GM19395 (cell line): ENCODE results near the gene PRKAG2.

Experiments used
- ATAC-seq: cut with Tn5 transposase; IDR thresholded peaks from one replicate; pipeline ENCODE4 v1.9.1; 2021; ENCODE audit warnings: mild to moderate bottlenecking, moderate library complexity; ENCODE audit not compliant: unreplicated experiment

Gene PRKAG2

DNA sequence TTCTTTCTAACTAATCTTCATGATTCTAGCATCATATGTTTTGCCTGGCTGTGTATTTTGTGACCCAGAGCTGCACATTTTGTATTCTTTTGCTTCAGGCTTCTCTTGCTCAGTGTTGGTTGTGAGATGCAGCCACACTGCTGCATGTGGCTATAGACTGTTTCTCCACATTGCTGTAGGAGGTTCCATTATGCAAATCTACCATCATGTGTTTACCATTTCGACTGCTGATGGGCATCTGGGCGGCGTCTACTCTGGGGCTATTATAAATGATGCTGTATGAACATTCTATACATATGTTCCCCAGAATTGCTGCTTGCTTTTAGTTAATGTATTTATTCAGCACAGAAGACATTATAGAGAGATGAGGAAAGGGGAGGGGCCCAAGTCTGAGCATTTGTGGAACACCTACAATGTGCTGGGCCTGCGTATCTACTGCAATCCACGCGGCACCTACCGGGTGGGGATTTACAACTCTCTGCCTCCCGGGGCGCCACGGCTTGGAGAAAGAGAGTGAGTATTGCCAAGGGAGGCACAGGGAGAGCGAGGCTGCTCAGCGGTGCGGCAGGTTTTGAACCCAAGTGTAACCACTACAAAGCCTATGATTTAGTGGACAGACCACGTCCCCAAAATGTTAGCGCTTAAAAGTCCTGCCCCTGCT is 172.5 kb downstream of the PRKAG2 start:
- ATAC-seq = no peak

DNA sequence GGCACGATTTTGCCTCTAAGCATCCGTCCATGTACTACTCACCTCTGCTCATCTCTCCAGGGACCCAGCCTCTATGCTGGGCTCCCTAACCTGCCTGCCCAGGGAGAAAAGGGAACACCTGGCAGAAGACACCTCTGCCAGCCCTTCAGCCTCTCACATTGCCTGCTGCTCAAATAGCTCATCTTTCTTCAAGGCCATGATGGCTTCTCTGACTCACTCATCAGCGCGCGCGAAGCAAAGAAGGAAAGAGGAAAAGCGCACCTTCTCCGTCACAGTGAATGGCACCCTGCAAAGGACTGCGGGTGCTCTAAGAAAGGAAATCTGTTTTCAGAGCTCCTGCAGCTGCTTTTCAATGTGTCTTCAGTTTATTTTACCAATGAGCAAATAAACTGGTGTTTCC is 174.0 kb downstream of the PRKAG2 start:
- ATAC-seq = no peak

DNA sequence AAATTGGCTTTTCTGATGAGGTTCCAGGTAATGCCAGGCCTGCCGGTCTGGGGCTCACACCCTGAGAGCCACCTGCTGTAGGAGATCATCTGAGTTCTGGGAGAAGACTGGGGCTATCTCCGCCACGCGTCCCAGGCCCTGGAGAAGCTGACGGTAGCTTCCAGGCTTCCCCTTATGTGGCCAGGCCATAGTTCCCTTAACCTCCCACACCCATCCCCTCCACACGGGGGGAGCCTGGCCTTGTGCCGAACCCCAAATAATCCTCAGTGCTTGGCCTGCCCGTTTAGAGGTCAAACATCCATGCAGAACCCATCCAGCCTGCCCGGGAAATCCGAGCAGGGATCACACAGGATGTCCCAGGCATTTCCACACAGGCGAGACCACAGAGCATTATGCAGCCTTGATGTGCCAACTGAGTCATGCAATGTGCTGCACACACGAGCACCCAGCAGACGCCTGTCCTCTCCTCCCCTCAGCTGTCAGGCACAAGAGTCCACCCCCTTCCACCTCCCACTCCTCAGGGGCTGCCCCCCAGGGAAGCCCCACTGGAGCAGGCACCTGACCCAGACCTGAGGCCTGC is 176.2 kb downstream of the PRKAG2 start:
- ATAC-seq = no peak

DNA sequence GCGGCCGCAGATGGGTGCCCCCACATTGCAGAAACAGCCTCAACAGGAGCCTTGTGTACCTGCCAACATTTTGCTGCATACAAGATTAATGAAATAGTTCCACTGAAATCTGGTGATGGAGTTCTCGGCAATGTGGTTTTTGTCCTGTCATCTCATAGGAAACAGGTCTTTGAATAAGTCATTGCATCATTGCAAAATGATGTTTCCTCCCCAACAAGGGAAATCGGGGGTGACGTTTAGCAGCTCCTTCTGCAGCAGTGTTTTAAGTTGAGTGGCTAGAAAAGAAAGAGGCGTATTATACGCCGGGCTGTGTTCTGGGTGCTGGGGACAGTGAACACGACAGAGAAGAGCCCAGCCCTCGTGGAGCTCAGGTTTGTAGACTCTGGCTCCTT is 177.0 kb downstream of the PRKAG2 start:
- ATAC-seq = no peak

DNA sequence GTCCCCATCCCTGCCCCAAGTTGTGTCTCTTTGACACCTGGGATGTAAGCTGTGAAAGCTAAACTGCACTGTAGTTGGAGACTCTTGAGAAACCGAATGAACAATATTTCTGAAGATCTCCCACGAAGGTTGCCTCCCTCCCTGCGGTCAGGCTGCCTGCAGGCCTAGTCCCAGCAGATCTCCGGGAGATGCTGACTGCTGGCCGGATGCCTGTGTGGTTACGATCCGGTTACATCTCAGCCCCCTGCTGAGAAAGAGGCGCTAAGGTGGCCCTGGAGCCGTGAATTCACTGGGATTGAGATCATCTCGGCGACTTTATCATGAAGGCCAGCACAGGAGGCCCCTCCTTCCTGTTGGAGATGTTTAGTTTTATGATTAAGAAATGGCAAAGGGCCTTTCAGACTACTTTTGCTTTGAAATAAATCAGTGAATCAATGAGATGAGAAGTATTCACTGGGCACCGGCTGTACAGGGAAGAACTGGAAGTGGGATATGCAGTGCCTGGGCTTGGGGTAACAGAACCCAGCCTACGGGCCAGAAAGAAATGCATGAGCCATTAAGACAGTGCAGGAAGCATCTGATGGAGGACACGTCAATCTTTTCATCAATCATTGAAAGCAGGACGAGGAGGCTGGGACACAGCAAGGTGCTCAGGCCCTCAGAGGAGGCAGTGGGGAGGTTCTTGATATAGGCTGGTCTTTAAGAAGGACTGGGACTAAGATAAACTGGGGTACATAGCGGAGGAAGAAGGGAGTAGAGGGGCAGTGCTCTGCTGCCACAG is 177.6 kb downstream of the PRKAG2 start:
- ATAC-seq = no peak

DNA sequence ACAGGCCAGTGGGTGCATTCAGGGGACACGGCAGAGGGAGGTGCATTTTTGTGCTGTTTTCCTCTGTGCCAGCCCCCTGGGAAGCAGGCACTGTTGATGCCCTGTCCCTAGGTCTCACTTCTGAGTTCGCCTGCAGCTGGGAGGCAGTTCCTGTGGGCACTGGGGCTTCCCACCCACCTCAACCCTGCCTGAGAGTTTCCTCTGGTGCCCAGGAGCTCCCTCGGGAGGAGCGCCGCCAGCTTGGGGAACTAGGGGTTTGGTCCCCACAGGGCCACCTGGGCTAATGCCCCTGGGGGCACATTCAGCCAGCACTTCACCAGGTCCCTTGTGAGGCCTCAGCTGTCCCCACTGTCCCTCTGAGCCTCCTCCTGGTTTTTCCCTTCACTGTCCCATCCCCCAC is 179.0 kb downstream of the PRKAG2 start:
- ATAC-seq = no peak

DNA sequence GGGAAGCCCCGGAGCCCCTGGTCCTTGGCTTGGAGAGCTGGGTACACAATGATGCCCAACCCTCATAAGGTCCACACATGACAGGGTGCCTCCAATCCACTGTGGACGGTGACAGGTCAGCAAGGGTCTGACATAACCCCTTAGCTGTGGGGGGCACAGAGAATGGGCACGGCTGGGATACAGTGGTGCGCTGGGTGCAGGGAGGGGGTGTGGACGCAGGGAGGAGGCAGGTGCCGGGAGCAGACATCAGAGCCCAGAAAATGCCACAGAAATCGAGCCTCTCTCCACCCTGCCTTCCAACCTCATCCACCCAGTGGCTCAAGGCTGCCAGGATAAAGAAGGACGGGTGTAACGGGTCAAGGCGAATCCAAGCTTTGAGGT is 179.4 kb downstream of the PRKAG2 start:
- ATAC-seq = no peak

DNA sequence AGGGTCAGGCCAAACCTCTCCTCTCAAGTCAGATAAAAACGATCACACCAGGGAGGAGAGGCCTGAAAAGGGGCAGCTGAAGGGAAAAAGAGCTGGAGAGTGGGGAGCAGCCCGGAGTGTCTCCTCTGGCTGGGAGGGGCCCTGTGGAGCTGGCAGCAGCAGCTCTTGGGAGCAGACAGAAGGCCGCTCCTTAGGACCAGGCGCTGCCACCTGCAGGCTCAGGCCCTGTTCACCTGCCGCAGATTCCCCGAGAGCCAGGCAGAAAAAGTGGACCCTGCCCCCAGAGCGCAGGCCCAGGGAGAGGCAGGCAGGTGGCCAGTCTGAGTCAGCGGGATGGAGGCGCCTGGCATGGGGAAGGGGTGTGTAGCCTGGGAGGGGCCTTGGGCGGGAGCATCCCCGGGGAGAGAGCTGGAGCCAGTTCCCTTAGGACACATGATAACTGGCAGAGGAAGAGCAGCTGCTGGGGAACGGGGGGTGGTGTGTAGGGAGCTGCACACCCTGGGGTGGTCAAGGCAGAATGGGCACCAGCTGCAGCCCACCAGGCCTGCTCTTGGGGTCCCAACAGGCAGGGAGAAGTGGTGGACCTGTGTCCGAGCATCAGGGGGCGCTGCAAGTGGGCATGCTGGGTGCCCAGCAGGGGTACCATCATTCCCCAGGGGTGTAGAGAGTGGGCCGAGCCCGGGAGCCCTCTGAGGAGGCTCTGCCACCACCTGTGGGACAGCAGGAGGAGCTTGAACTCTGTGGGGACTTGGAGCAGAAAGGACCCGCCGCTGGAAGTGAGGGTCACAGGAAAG is 180.0 kb downstream of the PRKAG2 start:
- ATAC-seq = no peak

DNA sequence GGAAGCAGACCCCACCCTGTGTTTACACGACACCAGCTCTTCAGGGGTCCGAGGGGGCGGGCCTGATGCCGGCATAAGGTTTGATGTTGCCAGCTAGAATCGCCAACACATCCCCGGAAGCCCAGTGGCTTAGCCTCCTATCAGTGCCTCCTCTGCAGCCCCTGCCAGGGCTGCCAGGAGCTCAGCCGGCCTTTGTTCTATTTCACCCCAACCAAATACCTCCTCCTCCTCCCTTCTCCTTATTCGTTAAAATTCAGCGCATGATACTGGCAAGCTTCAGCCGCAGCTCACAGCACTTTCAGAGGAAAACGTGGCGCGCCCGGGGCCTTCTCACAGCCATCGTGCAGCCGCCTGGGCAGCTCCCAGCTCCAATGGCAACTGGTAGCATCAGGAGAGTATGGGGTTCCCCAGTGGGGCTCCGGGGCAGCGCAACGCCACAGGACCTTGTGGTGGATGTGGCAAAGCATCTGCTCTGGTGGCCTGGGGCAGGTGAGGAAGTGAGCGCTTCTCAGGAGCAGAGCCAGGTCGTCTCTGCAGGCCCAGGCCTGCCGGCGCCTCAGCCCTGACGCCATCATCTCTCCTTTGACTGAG is 180.9 kb downstream of the PRKAG2 start:
- ATAC-seq = no peak

DNA sequence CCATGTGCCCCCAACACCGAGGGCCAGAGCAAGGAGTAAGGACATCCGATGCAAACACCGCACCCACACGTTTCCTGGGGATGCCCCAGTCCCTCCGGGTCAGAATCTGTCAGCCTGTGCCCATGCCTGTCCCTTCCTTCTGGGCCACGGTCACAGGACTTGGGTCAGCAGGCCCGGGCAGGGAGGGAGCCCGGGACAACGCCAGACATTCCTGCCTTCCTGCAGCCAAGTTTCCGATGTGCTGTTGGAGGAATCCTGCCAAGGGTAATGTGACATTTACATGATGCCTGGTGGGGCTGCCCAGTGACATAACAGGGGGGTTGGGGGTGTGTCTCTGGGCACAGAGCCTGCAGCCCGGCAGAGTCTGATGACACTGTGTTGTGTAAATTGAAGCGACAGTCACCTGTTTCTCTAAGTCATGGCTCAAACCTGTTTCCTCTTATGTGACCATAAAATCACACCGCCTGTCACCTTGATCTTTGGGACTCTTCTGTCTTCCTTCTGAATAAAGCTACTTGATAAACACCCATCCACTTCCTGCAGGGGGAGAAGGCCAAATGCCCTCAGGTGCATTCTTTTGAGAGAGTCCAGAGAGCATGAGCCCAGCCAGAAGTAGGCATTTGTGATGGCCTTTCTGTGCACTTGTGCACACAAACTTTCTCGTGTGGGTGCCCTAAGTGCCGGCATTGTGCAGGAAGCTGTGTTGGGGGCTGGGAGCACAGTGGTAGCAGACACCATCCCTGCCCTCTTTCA is 181.9 kb downstream of the PRKAG2 start:
- no peak for ATAC-seq

DNA sequence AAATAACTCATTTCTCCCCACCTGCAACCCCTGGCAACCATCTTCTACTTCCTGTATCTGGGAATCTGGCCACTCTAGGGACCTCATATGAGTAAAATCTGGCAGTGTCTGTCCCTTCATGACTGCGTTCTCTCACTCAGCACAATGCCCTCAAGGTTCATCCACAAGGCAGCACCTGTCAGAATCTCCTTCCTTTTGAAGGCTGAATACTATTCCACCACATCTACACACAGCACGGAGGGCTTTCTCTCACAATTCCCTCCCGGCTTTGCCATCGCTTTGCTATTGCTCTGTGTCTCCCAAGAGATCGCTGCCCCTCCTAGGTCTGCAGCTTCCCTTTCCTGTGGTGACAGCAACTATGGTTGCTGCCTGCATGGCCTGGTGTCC is 182.5 kb downstream of the PRKAG2 start:
- no peak for ATAC-seq

DNA sequence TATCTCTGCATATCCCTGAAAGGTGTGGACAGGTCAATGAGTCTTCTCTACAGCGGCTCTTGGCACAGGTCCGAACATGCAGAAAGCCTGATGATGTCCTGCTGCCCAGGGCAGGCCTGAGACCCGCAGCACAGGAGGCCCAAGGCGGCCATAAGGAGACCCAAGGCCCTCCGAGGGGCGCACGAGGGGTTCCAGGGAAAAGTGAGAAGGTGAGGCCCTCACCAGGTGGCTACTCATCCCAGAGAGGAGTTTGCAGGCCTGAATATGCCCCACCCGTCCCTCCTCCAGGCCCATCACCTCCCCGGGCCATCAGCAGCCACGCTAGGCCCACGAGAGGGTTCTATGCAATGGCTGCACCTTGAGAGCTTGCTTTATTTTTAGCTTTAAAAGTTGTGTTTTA is 183.8 kb downstream of the PRKAG2 start:
- ATAC-seq = no peak

DNA sequence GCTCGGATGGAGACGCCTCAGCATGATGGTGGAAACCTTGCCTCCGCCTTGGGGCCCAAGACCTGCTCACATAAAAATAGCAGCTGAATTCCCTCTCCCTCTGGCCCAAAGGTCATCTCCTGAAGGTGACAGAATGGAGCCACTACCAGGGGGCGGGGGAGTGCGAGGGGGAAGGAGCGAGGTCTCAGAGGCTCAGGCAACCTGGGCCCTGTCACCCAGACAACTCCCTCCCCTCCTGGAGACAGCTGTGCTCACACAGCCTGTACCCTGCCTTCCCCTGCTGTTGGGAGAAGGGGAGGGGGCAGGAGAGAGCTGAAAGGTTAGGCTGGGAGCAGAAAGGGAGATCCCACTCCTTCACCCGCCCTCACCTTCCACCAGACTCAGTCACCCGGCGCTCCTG is 184.2 kb downstream of the PRKAG2 start:
- no peak for ATAC-seq

DNA sequence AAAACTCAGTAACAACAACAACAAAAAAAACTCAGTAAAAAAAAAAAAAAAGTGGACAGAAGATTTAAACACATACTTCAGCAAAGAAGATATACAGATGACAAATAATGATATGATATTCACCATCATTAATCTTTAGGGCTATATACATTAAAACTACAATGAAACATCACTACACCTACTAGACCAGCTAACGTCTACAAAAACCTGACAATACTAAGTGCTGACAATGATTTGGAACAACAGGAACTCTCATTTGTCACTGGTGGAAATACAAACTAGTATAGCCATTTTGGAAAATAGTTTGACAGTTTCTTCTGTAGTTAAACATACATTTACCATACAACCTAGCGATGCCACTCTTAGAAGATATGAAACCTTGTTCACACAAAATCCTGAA is 185.5 kb downstream of the PRKAG2 start:
- ATAC-seq = no peak

DNA sequence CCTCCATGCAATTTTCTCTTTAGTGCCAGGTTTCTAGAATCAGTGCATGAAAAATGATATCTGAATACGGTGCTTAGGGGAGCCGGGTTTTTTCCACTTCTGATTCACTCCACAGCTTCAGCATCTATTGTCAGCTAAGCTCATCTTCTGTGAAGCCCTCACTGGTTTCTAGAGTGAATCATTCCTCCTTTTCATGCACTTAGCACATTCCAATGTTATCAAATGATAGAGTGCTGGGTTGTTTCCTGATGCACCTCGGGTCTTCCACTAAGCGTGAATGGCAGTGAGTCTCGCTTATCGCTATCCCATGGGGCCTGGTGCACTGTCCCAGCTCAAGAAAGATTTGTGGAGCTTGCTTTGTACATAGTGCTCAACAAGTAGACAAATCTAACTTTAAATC is 186.3 kb downstream of the PRKAG2 start:
- ATAC-seq = no peak

DNA sequence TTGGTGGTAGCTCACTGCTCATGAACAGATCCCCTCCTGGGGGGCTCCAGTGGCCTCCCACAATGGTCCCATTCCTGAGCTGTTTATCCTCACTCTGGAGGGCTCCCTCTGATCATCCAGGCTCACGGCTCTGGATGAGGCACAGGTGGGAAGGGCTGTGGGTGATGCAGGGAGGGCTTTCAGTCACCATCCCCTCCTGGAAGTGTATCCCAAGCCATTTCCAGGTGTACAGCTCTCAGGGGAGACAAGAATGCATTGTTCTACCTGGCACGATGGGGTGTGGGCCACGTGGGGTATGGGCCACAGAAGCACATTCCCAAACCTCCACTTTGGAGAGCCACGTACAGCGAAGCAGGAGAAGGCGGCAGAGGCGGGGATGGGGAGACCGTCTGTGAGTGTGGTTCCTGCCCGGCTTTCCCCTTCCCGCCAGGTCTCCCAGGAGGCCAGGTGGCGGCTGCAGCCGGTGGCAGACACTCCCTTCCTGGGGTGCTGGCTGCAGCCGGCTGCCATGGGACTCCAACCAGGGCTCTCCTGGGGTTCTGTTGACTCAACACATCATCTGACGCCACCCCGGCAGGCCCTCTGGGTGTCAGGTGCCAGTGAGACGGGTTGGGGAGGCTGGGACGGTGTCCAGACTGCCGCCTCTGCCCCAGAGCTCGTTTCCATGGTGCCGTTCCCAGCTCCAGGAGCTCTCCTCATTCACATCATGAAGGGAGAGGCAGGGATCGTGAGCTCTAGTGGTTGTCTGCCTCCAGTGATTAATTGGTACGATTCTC is 187.5 kb downstream of the PRKAG2 start:
- ATAC-seq = no peak

DNA sequence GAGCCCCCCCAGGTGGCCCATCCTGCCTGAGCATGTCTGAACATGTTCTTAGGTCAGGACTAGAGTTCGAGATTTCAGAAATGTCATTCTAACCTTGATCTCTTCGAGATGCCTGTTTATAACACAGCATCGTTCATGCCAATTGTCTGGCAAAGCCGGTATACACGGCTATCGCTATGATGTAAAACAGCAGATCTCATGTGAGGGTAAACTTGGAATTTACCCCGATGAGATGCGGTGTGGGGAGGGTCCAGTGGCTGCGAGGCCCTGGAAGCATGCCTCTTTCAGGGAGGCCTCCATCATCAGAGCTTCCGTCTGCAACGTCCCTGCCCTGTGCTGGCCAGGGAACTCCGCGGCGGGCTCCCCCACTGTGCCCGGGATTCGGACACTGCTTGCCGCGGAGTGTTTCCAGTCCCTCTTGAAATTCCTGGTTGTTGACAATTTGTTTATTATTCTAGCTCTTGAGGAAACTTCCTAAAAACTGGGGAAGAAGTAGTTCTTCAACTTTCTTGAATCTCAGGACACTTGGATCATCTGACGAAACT is 188.6 kb downstream of the PRKAG2 start:
- no peak for ATAC-seq

DNA sequence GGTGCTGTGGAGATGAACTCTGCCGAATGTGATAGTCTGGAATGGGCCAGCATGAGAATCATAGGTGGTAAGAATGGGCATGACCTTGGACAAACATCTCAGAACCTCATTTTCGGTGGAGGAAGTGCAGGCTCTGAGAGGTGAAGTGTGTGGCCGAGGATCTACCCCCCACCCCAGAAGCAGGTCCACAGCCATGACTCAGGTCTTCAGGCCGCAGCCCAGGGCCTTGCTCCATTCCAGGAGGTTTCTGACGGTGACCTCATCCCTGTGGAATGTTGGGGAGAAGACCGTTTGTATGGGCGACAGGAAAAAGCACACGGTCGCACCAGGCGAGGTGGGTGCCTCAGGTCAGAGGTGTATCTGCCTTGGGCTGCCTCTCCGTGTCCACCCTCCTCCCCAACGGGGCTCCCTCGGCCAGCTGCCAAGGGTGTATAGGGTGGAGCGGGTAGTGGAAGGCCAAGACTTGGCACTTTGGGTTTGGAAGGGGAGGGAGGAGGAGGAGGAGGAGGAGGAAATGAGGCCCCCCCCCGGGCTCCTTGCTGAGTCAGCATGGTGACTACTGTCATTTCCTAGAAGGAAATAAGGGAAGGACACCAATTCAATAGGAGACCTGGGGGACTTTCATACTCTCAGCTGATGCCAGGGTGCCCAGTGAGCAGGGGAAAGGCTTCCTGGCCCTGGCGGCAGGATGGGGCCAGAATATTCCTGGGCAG is 189.2 kb downstream of the PRKAG2 start:
- ATAC-seq = no peak

DNA sequence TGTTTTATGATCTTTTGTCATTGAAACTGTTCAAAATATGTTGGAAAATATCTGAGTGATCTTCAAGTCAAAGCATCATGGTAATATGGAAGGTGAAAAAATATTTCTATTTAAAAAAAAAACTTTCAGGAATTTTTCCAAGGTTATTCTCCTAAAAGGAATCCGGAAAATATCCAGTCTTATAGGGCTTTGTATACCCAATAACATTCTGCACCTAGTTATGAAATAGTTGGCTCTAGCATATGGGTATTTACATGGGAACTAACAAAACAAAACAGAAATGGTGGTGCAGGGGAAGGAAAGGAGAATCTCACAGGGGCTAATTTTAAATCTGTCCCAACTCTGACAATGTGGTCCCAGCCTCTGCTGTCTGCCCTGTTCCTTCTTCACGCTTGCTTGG is 190.1 kb downstream of the PRKAG2 start:
- ATAC-seq = no peak
